Esophagus squamous epithelium (tissue), 5 donors: ENCODE data around the gene SLC1A3. TPM values are rescaled to one million over a fixed set of nuclear protein-coding genes. Genes with fewer than 3 reads are reported as not detected.
A peak's percentile ranks its signal among the peaks of the same experiment; 100 is the strongest.

ENCODE experiments used
- DNase-seq: peaks from one replicate; lab custom pipeline; 2025; lab: John Stamatoyannopoulos, UW
- H3K27ac ChIP-seq, 4 donors: fragments of 200-600 bp; sonication (generic); one replicate each; pipeline ENCODE4 v1.5.1; 2016 to 2019; ENCODE audit warnings: mild to moderate bottlenecking in 1 of 4
- H3K27me3 ChIP-seq, 4 donors: fragments of 200-600 bp; sonication (generic); 1 replicate in 3 of 4; 2 replicates in 1 of 4; pipeline versions ENCODE4 v1.5.1 to v1.6.0; 2017 to 2021; ENCODE audit warnings: antibody characterized with exemption in 1 of 4
- H3K36me3 ChIP-seq, 3 donors: fragments of 200-600 bp; sonication (generic); one replicate each; pipeline ENCODE4 v1.5.1; 2016 to 2019
- H3K4me1 ChIP-seq, 3 donors: fragments of 200-600 bp; sonication (generic); one replicate each; pipeline ENCODE4 v1.5.1; 2017 to 2019
- H3K4me3 ChIP-seq, 4 donors: fragments of 200-600 bp; sonication (generic); 1 replicate in 3 of 4; 2 replicates in 1 of 4; pipeline ENCODE4 v1.5.1; 2016 to 2019; ENCODE audit warnings: mild to moderate bottlenecking in 2 of 4, moderate library complexity in 1 of 4
- H3K9me3 ChIP-seq, 3 donors: fragments of 200-600 bp; sonication (generic); one replicate each; pipeline ENCODE4 v1.5.1; 2016 to 2019
- CTCF ChIP-seq, 6 experiments: fragments of 450-650 bp in 4 of 6; fragments of 200-600 bp in 2 of 6; sonication (generic) in 2 of 6; IDR thresholded peaks; one replicate each; pipeline ENCODE4 v1.5.1; 2016 to 2019; ENCODE audit warnings: antibody characterized with exemption in 6 of 6, mild to moderate bottlenecking in 4 of 6, moderate library complexity in 4 of 6
- POLR2A ChIP-seq, 4 donors: fragments of 450-650 bp; IDR thresholded peaks; one replicate each; pipeline ENCODE4 v1.6.1; 2017; ENCODE audit warnings: antibody characterized with exemption in 4 of 4, mild to moderate bottlenecking in 4 of 4, moderate library complexity in 3 of 4
- WGBS, 2 donors: methylation state at CpG; one replicate each; pipeline ENCODE4 v1.1.5; 2018; 5-methylcytosine and 5-hydroxymethylcytosine counted together
- intact Hi-C: fragments of 100-400 bp; cut with DNase I; formaldehyde crosslinking; loops from one replicate; pipeline ENCODE4 v1.15.0; 2022
- total RNA-seq, 4 donors: library from RNA; depleted of rRNA; stranded (reverse); fragments of >200 nt; gene quantifications; one replicate each; pipeline ENCODE4 v1.1.0, GENCODE V29; 2016
- donor health status: DM: yes; HTN: yes; CAD: no.

SLC1A3 gene
- total RNA-seq, 4 donors from 2014 or later: 16.2 to 54.8 (median 31.4) TPM

DNA sequence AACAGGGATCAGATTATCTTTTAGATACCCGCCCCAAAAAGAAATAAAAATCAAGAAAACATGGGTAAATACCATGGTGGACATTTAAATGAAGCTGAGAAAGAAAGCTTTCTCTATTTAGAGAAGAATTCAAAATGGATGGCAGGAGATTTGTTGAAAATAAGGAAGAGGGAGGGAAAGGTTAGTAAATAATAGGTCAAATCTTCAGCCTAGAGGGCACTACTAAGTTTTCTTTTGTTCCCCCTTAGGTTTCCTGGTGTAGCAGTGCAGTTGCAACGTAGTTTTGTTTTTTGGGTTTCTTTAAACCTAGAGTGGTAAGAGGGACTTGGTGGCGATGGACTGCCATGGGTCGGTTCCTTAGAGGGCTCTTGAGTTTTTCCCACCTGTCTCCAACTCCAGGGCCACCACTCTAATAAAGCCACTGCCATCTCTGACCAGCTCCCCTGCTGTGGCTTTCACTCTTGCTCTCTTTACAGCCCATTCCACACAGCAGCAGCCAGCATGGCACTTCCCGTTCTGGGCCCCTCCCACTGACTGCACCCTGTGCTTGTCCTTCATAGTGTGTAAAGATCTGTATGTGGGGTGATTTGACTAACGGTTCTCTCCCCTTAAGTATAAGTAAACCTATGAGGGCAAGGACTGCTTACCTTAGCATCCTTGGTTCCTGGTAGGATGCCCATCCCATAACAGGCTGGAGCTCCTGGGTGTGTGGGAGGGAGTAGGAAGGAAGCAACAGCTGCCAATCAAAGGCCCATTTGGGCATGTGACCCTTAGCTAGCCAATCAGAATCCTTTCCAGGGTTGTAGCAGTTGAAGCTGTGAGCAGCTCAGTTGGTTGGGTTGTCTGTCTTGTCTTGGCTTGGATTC lies 118.3 kb downstream of the SLC1A3 start:
- TF ChIP-seq CTCF (IDR thresholded peaks at IDR 0.05) (no peak), POLR2A (IDR thresholded peaks at IDR 0.05) (peak in 1 of 4 donors; percentile 28)

DNA sequence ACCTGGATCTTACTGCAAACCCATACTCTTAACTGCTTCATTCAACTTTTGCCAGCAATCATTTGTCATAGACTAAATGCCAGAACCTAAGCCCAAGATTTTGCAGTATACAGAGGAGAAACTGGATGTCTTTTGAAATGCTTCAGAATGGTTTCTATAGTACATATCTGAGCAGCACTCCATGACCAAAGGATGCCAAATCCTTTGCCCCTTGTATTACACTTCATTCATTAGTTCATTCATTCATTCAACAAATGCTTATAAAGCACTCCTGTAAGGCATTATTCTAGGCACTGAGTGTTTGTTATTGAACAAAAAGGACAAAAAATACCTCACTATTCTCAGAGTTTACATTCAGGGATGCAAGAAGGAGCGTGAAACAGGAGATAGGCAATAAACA lies 119.9 kb downstream of the SLC1A3 start:
- Histone ChIP-seq H3K36me3 (no peaks in the 10 kb centered on the region), H3K27ac (no peak overlapping the region), H3K27me3 (no peaks in the 10 kb centered on the region), H3K4me1 (peaks cover 0 to 8% (median 0%) of the 10 kb centered on the region in 3 donors), H3K9me3 (no peaks in the 10 kb centered on the region), H3K4me3 (no peak overlapping the region)
- TF ChIP-seq POLR2A (IDR thresholded peaks at IDR 0.05): no peak
- no peak for TF ChIP-seq CTCF (IDR thresholded peaks at IDR 0.05)
- no peak for DNase-seq
- intact Hi-C loops: no loop called here
- WGBS, 2 donors: 94 to 100% methylated on average over 1 of the region's 1 CpG

More for the DNA sequence above, 118.3 kb downstream of the SLC1A3 start:
- WGBS, 2 donors: 68 to 72% methylated on average over 5 to 6 of the region's 6 CpGs
- intact Hi-C loops: no loop called here
- Histone ChIP-seq H3K27me3 (no peaks in the 10 kb centered on the region), H3K4me3 (peak overlapping the region in 1 of 4 donors; percentile 38), H3K27ac (peak overlapping the region in 2 of 4 donors; percentile 25 to 76), H3K9me3 (no peaks in the 10 kb centered on the region), H3K4me1 (peaks cover 0 to 18% (median 0%) of the 10 kb centered on the region in 3 donors), H3K36me3 (no peaks in the 10 kb centered on the region)
- DNase-seq: peak; percentile 23

GRCh38 chr5:36726767-36727166 lies 120.4 kb downstream of the SLC1A3 start:
- Histone ChIP-seq H3K9me3 (no peaks in the 10 kb centered on the region), H3K4me1 (peaks cover 0 to 8% (median 0%) of the 10 kb centered on the region in 3 donors), H3K36me3 (no peaks in the 10 kb centered on the region), H3K27me3 (no peaks in the 10 kb centered on the region), H3K27ac (no peak overlapping the region), H3K4me3 (no peak overlapping the region)
- DNase-seq: no peak
- 82 to 94% methylated on average over 1 of the region's 1 CpG for WGBS, 2 donors
- intact Hi-C loops: no loop called here
- TF ChIP-seq CTCF (IDR thresholded peaks at IDR 0.05): no peak
- TF ChIP-seq POLR2A (IDR thresholded peaks at IDR 0.05): no peak

DNA sequence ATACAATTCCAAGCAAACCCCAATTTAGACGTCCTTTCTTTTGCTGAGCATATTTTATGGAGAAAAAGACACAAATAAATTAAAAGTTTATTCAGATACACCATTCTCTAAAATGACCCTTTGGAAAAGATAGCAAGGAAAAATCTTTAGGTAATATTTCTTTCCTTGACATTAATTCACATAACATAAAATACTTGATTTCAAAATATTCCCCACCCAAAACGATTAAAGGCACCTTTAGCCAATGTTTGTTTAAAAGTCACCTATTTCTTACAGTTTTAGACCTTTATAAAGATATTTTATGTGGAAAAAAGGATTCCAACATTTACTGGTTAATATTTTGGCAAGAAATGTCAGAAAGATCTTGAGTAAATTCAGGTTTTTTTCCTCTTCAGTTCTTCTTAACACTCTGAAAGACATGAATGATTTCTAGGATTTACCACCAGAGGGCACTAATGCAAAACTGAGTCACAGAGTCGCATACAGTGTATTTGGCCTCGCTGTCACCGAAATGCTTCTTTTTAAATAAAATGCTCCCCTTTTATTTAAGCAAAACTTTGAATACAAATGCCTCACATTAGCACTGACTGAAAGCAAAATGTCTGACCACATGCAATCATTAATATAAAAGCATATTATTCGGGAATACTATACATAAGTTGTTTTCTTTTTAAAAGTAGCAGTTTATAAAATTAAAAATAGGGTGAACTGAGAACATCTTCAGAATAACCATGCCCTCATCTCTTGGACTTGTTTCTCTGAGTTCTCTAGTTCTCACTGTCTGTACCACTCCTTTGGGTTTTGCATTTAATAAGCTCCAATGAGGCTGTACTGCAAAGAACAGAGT lies 122.5 kb downstream of the SLC1A3 start:
- H3K27ac ChIP-seq: no peak overlapping the region
- no peaks in the 10 kb centered on the region for H3K36me3 ChIP-seq
- DNase-seq: no peak
- peaks cover 0 to 4% (median 0%) of the 10 kb centered on the region in 3 donors for H3K4me1 ChIP-seq
- H3K4me3 ChIP-seq: no peak overlapping the region
- intact Hi-C loops: no loop called here
- H3K9me3 ChIP-seq: no peaks in the 10 kb centered on the region
- no peaks in the 10 kb centered on the region for H3K27me3 ChIP-seq
- TF ChIP-seq CTCF (IDR thresholded peaks at IDR 0.05): peak; percentile 45 to 71 (median 66)
- TF ChIP-seq POLR2A (IDR thresholded peaks at IDR 0.05): no peak
- 32 to 33% methylated on average over 6 of the region's 6 CpGs for WGBS, 2 donors
